Erythroblast (primary cell): ENCODE data around the gene BIN1.

Experiments used
- GATA1 ChIP-seq: IDR thresholded peaks from 2 replicates; pipeline ENCODE4 v1.6.1; 2011; ENCODE audit warnings: low read depth, mild to moderate bottlenecking, control low read depth, low read length, moderate library complexity
- POLR2A ChIP-seq: IDR thresholded peaks from 2 replicates; pipeline ENCODE4 v1.6.1; 2011; ENCODE audit warnings: mild to moderate bottlenecking, low read length

DNA sequence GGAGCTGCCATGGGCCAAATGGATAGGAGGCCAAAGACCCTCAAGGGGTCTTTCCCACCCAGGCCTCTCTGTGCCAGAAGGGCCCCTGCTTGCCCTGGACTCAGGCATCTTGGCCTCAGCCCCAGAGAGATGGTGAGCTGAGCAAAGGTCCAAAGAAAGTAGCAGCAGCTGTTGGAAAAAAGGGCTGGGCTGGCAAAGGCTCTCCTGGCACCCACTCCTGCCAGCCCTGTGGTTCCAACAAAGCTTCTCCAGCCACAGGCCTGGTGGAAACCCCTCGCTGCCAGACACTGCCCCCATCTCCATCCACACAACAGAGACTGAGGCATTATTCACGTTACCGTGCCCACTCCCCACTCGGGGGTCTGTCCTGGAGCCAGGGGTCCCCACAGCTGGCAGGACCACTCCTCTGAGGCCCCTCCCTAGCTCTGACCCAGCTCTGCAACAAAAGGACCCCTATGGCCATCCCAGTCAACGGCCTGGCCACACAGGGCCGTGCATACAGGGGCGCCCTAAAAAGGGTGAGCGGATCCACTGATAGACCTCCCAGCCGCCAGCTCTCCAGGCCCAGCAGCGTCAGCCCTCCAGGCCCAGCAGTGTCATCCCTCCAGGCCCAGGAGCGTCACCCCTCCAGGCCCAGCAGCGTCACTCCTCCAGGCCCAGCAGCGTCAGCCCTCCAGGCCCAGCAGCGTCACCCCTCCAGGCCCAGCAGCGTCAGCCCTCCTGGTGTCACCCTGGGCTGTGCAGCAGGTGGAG lies 10.1 kb downstream of the BIN1 start:
- TF ChIP-seq POLR2A (no peak), GATA1 (no peak)
